HG03045 (cell line): ENCODE measurements around the gene FBP2.
"Not testable (repeated sequence)": the region's sequence is repeated elsewhere in the genome, so short reads cannot be mapped to it uniquely, and the experiment has no call there.

ENCODE experiments used
- ATAC-seq: cut with Tn5 transposase; IDR thresholded peaks from one replicate; pipeline ENCODE4 v1.9.1; 2021; ENCODE audit warnings: mild to moderate bottlenecking, moderate library complexity; ENCODE audit not compliant: unreplicated experiment

The FBP2 gene

GRCh38 chr9:94606646-94607422 lies 13.2 kb upstream of the FBP2 start:
- ATAC-seq: no peak

- no peak for ATAC-seq
Observed at GRCh38 chr9:94603259-94604160, 9.9 kb upstream of the FBP2 start.

GRCh38 chr9:94602666-94603065 lies 9.0 kb upstream of the FBP2 start:
- no peak for ATAC-seq

- ATAC-seq: no peak
Observed at GRCh38 chr9:94600715-94601114, 7.1 kb upstream of the FBP2 start.

GRCh38 chr9:94600258-94600657 lies 6.6 kb upstream of the FBP2 start:
- ATAC-seq: no peak

- no peak for ATAC-seq
Observed at GRCh38 chr9:94599102-94599501, 5.5 kb upstream of the FBP2 start.

- ATAC-seq: not testable (repeated sequence)
Observed at GRCh38 chr9:94592683-94593082, 941 bp downstream of the FBP2 start.

- ATAC-seq: no peak
Observed at GRCh38 chr9:94591876-94592275, 1.7 kb downstream of the FBP2 start.

- ATAC-seq: not testable (repeated sequence)
Observed at GRCh38 chr9:94591046-94591545, 2.5 kb downstream of the FBP2 start.

GRCh38 chr9:94588681-94589080 lies 4.9 kb downstream of the FBP2 start:
- ATAC-seq: no peak

- ATAC-seq: no peak
Observed at GRCh38 chr9:94586814-94587213, 6.8 kb downstream of the FBP2 start.

- ATAC-seq: no peak
Observed at GRCh38 chr9:94586316-94586715, 7.3 kb downstream of the FBP2 start.

GRCh38 chr9:94584555-94584954 lies 9.1 kb downstream of the FBP2 start:
- ATAC-seq: no peak

GRCh38 chr9:94581728-94582127 lies 11.9 kb downstream of the FBP2 start:
- ATAC-seq: no peak

GRCh38 chr9:94577571-94577970 lies 16.1 kb downstream of the FBP2 start:
- no peak for ATAC-seq

GRCh38 chr9:94577036-94577435 lies 16.6 kb downstream of the FBP2 start:
- ATAC-seq: no peak

- ATAC-seq: no peak
Observed at GRCh38 chr9:94576131-94576530, 17.5 kb downstream of the FBP2 start.

- ATAC-seq: no peak
Observed at GRCh38 chr9:94568972-94569712, 24.5 kb downstream of the FBP2 start.

- no peak for ATAC-seq
Observed at GRCh38 chr9:94568250-94568889, 25.3 kb downstream of the FBP2 start.

- ATAC-seq: no peak
Observed at GRCh38 chr9:94567271-94567670, 26.4 kb downstream of the FBP2 start.

- ATAC-seq: no peak
Observed at GRCh38 chr9:94566550-94566949, 27.1 kb downstream of the FBP2 start.
